ENCODE results near the gene CACNA1C. TPM values are rescaled to one million over a fixed set of nuclear protein-coding genes. Genes with fewer than 3 reads are reported as not detected.

Gene CACNA1C
- total and polyA plus RNA-seq, 2 of the 4 experiments (the other 2 are of a cell fraction): 1.6 to 2.6 TPM

GRCh38 chr12:2451497-2451896 is 398.7 kb downstream of the CACNA1C start:
- H3K56ac ChIP-seq (ENCODE audit: extremely low read depth, insufficient read depth, low read length): no peak overlapping the region
- intact Hi-C loops (cut with micrococcal nuclease) (no loop called here), in situ Hi-C loops (cut with MboI; ENCODE audit: low sequenced_read_pairs) (no loop called here), dilution Hi-C loops (cut with HindIII; ENCODE audit: low sequenced_read_pairs, unreplicated experiment) (no loop called here)
- no peak overlapping the region for H3K14ac ChIP-seq (replicated peaks; ENCODE audit: low read depth, low read length)
- H3K9ac ChIP-seq (ENCODE audit: low read depth, low read length): no peak overlapping the region
- H3K27ac ChIP-seq (ENCODE audit: insufficient read depth, low read length): no peak overlapping the region
- H2BK5ac ChIP-seq (ENCODE audit: low read depth, low read length, poor library complexity, severe bottlenecking): no peak overlapping the region
- no peak overlapping the region for H4K5ac ChIP-seq (ENCODE audit: low read depth, low read length)
- no peak overlapping the region for H3K18ac ChIP-seq (ENCODE audit: low read depth, low read length)
- H2AFZ ChIP-seq (replicated peaks; ENCODE audit: low read length, poor library complexity): no peak overlapping the region
- no peak overlapping the region for H2AK9ac ChIP-seq (replicated peaks; ENCODE audit: low read depth, low read length, poor library complexity)
- peaks cover 2% of the 10 kb centered on the region; the same call in 1 of the 2 replicates for H3K36me3 ChIP-seq (ENCODE audit: control insufficient read depth, insufficient read depth, low read length)
- no peak overlapping the region for H2BK120ac ChIP-seq (ENCODE audit: low read depth, low read length)
- DNase-seq (no peak), ATAC-seq (ENCODE audit: low read depth) (no peak)
- ChIA-PET CTCF (no interaction called here), POLR2A (ENCODE audit: unreplicated experiment) (no interaction called here)
- no peak for TF ChIP-seq SMC3 (IDR thresholded peaks at IDR 0.05; ENCODE audit: low read depth, low read length)
- TF ChIP-seq MXI1 (IDR thresholded peaks at IDR 0.05; ENCODE audit: borderline replicate concordance, low read depth, low read length): no peak
- no peak for TF ChIP-seq RFX5 (IDR thresholded peaks at IDR 0.05; ENCODE audit: low read depth, low read length)
- no peak for TF ChIP-seq CTCF (conservative IDR thresholded peaks at IDR 0.05; ENCODE audit: low read depth, low read length)
- no peak for TF ChIP-seq MAZ (IDR thresholded peaks at IDR 0.05; ENCODE audit: borderline replicate concordance, low read depth, low read length)
- TF ChIP-seq NFE2L2 (IDR thresholded peaks at IDR 0.05; ENCODE audit: low read depth, low read length): no peak
- no peak for TF ChIP-seq ELK1 (IDR thresholded peaks at IDR 0.05; ENCODE audit: borderline replicate concordance, low read depth, low read length)
- no peak for TF ChIP-seq CEBPB (IDR thresholded peaks at IDR 0.05; ENCODE audit: low read depth, low read length)
- no peak for TF ChIP-seq BHLHE40 (IDR thresholded peaks at IDR 0.05; ENCODE audit: low read depth, low read length)
- no peak for TF ChIP-seq POLR2A (IDR thresholded peaks at IDR 0.05; ENCODE audit: low read depth, low read length)
- TF ChIP-seq CHD1 (IDR thresholded peaks at IDR 0.05; ENCODE audit: low read depth, low read length): no peak
- no peak for TF ChIP-seq USF2 (IDR thresholded peaks at IDR 0.05; ENCODE audit: low read depth, low read length)
- no peak for TF ChIP-seq FOS (IDR thresholded peaks at IDR 0.05; ENCODE audit: low read depth, low read length)
- TF ChIP-seq RAD21 (IDR thresholded peaks at IDR 0.05; ENCODE audit: low read length): no peak
- no peak overlapping the region for H3K4me3 ChIP-seq (ENCODE audit: insufficient read depth, low read depth, low read length)
- no peak overlapping the region for H3K23ac ChIP-seq (ENCODE audit: low read depth, low read length)
- peaks cover 4% of the 10 kb centered on the region for H3K4me1 ChIP-seq (ENCODE audit: control insufficient read depth, insufficient read depth, low read length)
- BruUV-seq (replicated peaks): no TSS peak
- H3K9me1 ChIP-seq (ENCODE audit: insufficient read depth, low read length): peaks cover 4% of the 10 kb centered on the region
- H3K79me1 ChIP-seq (ENCODE audit: low read depth in 1 of 2, low read length in 2 of 2): no peaks in the 10 kb centered on the region
- no peak overlapping the region for H4K8ac ChIP-seq (ENCODE audit: low read depth in 2 of 2, low read length in 2 of 2)
- H2BK15ac ChIP-seq (ENCODE audit: low read depth, low read length): no peak overlapping the region
- no peak overlapping the region for H4K91ac ChIP-seq (ENCODE audit: insufficient read depth, low read depth, low read length)
- no peak overlapping the region for H3K4ac ChIP-seq (ENCODE audit: low read depth, low read length)
- no peak overlapping the region for H2AK5ac ChIP-seq (ENCODE audit: low read depth, low read length)
- H2BK20ac ChIP-seq (ENCODE audit: low read depth, low read length): no peak overlapping the region
- no peaks in the 10 kb centered on the region for H3K27me3 ChIP-seq (ENCODE audit: control insufficient read depth, insufficient read depth, low read length)
- WGBS, 2 experiments (ENCODE audit: extremely low coverage in 2 of 2, insufficient read length in 1 of 2): 60% methylated on average over 2 of the region's 5 CpGs; no CpG with 5 or more reads in 1 of the 2 experiments
- no peak overlapping the region for H3K4me2 ChIP-seq (ENCODE audit: low read depth, low read length)
- no peaks in the 10 kb centered on the region; the same call in 1 of the 2 replicates for H4K20me1 ChIP-seq (ENCODE audit: insufficient read depth, low read length)
- H3K9me3 ChIP-seq (ENCODE audit: control insufficient read depth, insufficient read depth, low read length): no peaks in the 10 kb centered on the region

All from IMR-90 (cell line).